HEK293 (cell line): Measurements from ENCODE around the gene ERFE.
A peak's percentile ranks its signal among the peaks of the same experiment; 100 is the strongest.

ENCODE experiments used
- GLI2 ChIP-seq: fragments of 450-650 bp; formaldehyde crosslinking; IDR thresholded peaks from 2 replicates; pipeline ENCODE4; 2017; ENCODE audit warnings: missing biosample characterization, missing genetic modification characterization, low read depth, borderline replicate concordance
- HOXC10 ChIP-seq: sonication (generic); formaldehyde crosslinking; IDR thresholded peaks from 2 replicates; pipeline ENCODE4 v1.8.1; 2023; ENCODE audit warnings: mild to moderate bottlenecking, missing genetic modification reagents
- IKZF3 ChIP-seq: fragments of 450-650 bp; IDR thresholded peaks from 2 replicates; pipeline ENCODE4 v1.5.0; 2018; ENCODE audit warnings: missing biosample characterization, mild to moderate bottlenecking, missing genetic modification characterization, moderate library complexity
- KLF16 ChIP-seq: fragments of 450-650 bp; formaldehyde crosslinking; IDR thresholded peaks from 2 replicates; pipeline ENCODE4 v1.5.1; 2017; ENCODE audit warnings: missing biosample characterization, missing genetic modification characterization
- SCRT1 ChIP-seq: fragments of 450-650 bp; formaldehyde crosslinking; IDR thresholded peaks from 2 replicates; pipeline ENCODE4 v1.5.1; 2016; ENCODE audit warnings: missing biosample characterization, missing genetic modification characterization, borderline replicate concordance
- YY2 ChIP-seq: fragments of 450-650 bp; formaldehyde crosslinking; IDR thresholded peaks from 2 replicates; pipeline ENCODE4 v1.5.1; 2016; ENCODE audit warnings: missing biosample characterization, missing genetic modification characterization
- ZBTB20 ChIP-seq: fragments of 450-650 bp; formaldehyde crosslinking; IDR thresholded peaks from 2 replicates; pipeline ENCODE4 v1.5.1; 2016; ENCODE audit warnings: missing biosample characterization, missing genetic modification characterization
- ZNF184 ChIP-seq: fragments of 450-650 bp; IDR thresholded peaks from 2 replicates; pipeline ENCODE4 v1.5.1; 2018; ENCODE audit warnings: missing biosample characterization, mild to moderate bottlenecking, missing genetic modification characterization
- ZNF19 ChIP-seq: fragments of 450-650 bp; formaldehyde crosslinking; IDR thresholded peaks from 2 replicates; pipeline ENCODE4; 2016; ENCODE audit warnings: missing biosample characterization, missing genetic modification characterization, low read depth
- ZNF274 ChIP-seq, 2 experiments: fragments of 200-500 bp in 1 of 2; fragments of 450-650 bp in 1 of 2; sonication (Bioruptor generic) in 1 of 2; formaldehyde crosslinking in 1 of 2; IDR thresholded peaks; 2 replicates each; pipeline versions ENCODE4 v1.5.1 to v1.6.1; 2014 to 2016; ENCODE audit warnings: borderline replicate concordance in 1 of 2, inconsistent platforms in 1 of 2, low read length in 1 of 2, missing biosample characterization in 1 of 2, missing genetic modification characterization in 1 of 2
- ZNF394 ChIP-seq: fragments of 450-650 bp; formaldehyde crosslinking; IDR thresholded peaks from 2 replicates; pipeline ENCODE4 v1.5.1; 2016; ENCODE audit warnings: missing biosample characterization, missing genetic modification characterization, mild to moderate bottlenecking, moderate library complexity, borderline replicate concordance
- ZNF423 ChIP-seq: fragments of 450-650 bp; formaldehyde crosslinking; IDR thresholded peaks from 2 replicates; pipeline ENCODE4 v1.5.1; 2016; ENCODE audit warnings: missing biosample characterization, missing genetic modification characterization
- ZNF510 ChIP-seq: fragments of 450-650 bp; formaldehyde crosslinking; IDR thresholded peaks from 2 replicates; pipeline ENCODE4 v1.5.1; 2018; ENCODE audit warnings: mild to moderate bottlenecking, missing genetic modification characterization, missing biosample characterization; ENCODE audit not compliant: insufficient replicate concordance
- ZNF530 ChIP-seq: fragments of 450-650 bp; formaldehyde crosslinking; IDR thresholded peaks from 2 replicates; pipeline ENCODE4 v1.5.1; 2016; ENCODE audit warnings: low read depth, missing biosample characterization, missing genetic modification characterization
- ZNF549 ChIP-seq: fragments of 450-650 bp; IDR thresholded peaks from 2 replicates; pipeline ENCODE4 v1.5.1; 2018; ENCODE audit warnings: missing biosample characterization, missing genetic modification characterization, mild to moderate bottlenecking, inconsistent platforms, moderate library complexity
- ZNF600 ChIP-seq: fragments of 450-650 bp; formaldehyde crosslinking; IDR thresholded peaks from 2 replicates; pipeline ENCODE4 v1.5.1; 2016; ENCODE audit warnings: missing biosample characterization, missing genetic modification characterization
- ZNF610 ChIP-seq: fragments of 450-650 bp; formaldehyde crosslinking; IDR thresholded peaks from 2 replicates; pipeline ENCODE4 v1.5.1; 2016; ENCODE audit warnings: missing biosample characterization, missing genetic modification characterization, borderline replicate concordance
- ZNF629 ChIP-seq: fragments of 450-650 bp; formaldehyde crosslinking; IDR thresholded peaks from 2 replicates; pipeline ENCODE4 v1.5.1; 2017; ENCODE audit warnings: missing biosample characterization, missing genetic modification characterization
- TF ChIP-seq, protein P1 (sequence below): fragments of 450-650 bp; formaldehyde crosslinking; IDR thresholded peaks from 2 replicates; pipeline ENCODE4 v1.5.1; 2016; ENCODE audit warnings: missing biosample characterization, missing genetic modification characterization
- TF ChIP-seq, protein P2 (sequence below): fragments of 450-650 bp; formaldehyde crosslinking; IDR thresholded peaks from 2 replicates; pipeline ENCODE4 v1.5.1; 2016; ENCODE audit warnings: missing biosample characterization, missing genetic modification characterization, borderline replicate concordance
- TF ChIP-seq, protein P3 (sequence below): fragments of 450-650 bp; formaldehyde crosslinking; IDR thresholded peaks from 2 replicates; pipeline ENCODE4 v1.5.1; 2016; ENCODE audit warnings: missing biosample characterization, missing genetic modification characterization
- TF ChIP-seq, protein P4 (sequence below): fragments of 450-650 bp; formaldehyde crosslinking; IDR thresholded peaks from 2 replicates; pipeline ENCODE4 v1.5.1; 2017; ENCODE audit warnings: missing biosample characterization, missing genetic modification characterization
- TF ChIP-seq, protein P5 (sequence below): fragments of 450-650 bp; formaldehyde crosslinking; IDR thresholded peaks from 2 replicates; pipeline ENCODE4 v1.5.1; 2016; ENCODE audit warnings: missing biosample characterization, missing genetic modification characterization
- TF ChIP-seq, protein P6 (sequence below): fragments of 450-650 bp; formaldehyde crosslinking; IDR thresholded peaks from 2 replicates; pipeline ENCODE4 v1.5.1; 2016; ENCODE audit warnings: missing biosample characterization, missing genetic modification characterization
- TF ChIP-seq, protein P7 (sequence below): fragments of 450-650 bp; formaldehyde crosslinking; IDR thresholded peaks from 2 replicates; pipeline ENCODE4 v1.5.1; 2016; ENCODE audit warnings: missing biosample characterization, missing genetic modification characterization

Gene ERFE

DNA sequence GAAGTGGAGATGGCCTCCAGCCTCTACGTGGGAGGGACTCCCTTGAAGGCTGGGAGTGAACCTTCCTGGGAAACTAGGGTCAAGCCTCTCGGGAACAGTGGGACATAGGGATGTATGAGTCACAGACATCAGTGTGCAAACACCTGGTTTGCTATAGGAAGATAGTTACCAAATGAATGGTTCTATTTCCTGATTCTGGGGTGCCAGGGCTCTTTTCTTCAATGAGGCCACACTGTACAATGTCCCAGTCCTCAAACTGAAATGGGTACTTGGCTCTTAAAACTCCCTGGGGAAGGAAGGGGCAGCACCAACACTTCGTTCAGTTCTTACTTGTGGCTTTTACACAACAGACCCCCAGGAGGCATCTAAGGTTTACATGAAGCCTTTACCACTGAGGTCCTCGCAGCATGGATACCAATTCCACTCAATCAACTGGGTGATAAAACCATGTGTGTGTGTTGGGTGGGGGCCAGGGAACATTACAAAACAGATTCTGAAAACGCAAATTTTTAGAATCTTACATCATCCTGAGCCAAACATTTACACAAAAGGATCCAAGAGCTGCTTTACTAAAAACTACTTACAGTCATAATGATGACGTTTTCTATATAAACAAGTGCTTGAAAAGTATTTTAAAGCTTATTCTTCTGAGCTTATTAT, 10.4 kb downstream of the ERFE start (continued):
- TF ChIP-seq ZNF629 = peak; percentile 94
- no peak for TF ChIP-seq GLI2 (tag by site-specific recombination)
- TF ChIP-seq ZNF274 (IDR thresholded peaks at IDR 0.05; ENCODE audit: low read length) = no peak
- TF ChIP-seq ZNF274 (tag by site-specific recombination; IDR thresholded peaks at IDR 0.05; ENCODE audit: borderline replicate concordance) = no peak
- TF ChIP-seq IKZF3 (tag by site-specific recombination) = peak; percentile 73
- TF ChIP-seq, protein P1, sequence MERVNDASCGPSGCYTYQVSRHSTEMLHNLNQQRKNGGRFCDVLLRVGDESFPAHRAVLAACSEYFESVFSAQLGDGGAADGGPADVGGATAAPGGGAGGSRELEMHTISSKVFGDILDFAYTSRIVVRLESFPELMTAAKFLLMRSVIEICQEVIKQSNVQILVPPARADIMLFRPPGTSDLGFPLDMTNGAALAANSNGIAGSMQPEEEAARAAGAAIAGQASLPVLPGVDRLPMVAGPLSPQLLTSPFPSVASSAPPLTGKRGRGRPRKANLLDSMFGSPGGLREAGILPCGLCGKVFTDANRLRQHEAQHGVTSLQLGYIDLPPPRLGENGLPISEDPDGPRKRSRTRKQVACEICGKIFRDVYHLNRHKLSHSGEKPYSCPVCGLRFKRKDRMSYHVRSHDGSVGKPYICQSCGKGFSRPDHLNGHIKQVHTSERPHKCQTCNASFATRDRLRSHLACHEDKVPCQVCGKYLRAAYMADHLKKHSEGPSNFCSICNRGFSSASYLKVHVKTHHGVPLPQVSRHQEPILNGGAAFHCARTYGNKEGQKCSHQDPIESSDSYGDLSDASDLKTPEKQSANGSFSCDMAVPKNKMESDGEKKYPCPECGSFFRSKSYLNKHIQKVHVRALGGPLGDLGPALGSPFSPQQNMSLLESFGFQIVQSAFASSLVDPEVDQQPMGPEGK (tag by site-specific recombination) = peak; percentile 63; the same call in 1 of the 2 replicates
- TF ChIP-seq, protein P2, sequence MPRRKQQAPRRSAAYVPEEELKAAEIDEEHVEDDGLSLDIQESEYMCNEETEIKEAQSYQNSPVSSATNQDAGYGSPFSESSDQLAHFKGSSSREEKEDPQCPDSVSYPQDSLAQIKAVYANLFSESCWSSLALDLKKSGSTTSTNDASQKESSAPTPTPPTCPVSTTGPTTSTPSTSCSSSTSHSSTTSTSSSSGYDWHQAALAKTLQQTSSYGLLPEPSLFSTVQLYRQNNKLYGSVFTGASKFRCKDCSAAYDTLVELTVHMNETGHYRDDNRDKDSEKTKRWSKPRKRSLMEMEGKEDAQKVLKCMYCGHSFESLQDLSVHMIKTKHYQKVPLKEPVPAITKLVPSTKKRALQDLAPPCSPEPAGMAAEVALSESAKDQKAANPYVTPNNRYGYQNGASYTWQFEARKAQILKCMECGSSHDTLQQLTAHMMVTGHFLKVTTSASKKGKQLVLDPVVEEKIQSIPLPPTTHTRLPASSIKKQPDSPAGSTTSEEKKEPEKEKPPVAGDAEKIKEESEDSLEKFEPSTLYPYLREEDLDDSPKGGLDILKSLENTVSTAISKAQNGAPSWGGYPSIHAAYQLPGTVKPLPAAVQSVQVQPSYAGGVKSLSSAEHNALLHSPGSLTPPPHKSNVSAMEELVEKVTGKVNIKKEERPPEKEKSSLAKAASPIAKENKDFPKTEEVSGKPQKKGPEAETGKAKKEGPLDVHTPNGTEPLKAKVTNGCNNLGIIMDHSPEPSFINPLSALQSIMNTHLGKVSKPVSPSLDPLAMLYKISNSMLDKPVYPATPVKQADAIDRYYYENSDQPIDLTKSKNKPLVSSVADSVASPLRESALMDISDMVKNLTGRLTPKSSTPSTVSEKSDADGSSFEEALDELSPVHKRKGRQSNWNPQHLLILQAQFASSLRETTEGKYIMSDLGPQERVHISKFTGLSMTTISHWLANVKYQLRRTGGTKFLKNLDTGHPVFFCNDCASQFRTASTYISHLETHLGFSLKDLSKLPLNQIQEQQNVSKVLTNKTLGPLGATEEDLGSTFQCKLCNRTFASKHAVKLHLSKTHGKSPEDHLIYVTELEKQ (tag by site-specific recombination) = no peak; the same call in 1 of the 2 replicates
- TF ChIP-seq, protein P3, sequence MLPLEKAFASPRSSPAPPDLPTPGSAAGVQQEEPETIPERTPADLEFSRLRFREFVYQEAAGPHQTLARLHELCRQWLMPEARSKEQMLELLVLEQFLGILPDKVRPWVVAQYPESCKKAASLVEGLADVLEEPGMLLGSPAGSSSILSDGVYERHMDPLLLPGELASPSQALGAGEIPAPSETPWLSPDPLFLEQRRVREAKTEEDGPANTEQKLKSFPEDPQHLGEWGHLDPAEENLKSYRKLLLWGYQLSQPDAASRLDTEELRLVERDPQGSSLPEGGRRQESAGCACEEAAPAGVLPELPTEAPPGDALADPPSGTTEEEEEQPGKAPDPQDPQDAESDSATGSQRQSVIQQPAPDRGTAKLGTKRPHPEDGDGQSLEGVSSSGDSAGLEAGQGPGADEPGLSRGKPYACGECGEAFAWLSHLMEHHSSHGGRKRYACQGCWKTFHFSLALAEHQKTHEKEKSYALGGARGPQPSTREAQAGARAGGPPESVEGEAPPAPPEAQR (tag by site-specific recombination) = no peak
- no peak for TF ChIP-seq ZNF530
- TF ChIP-seq ZNF394 (tag by site-specific recombination) = no peak
- no peak for TF ChIP-seq ZNF549 (tag by site-specific recombination)
- no peak for TF ChIP-seq KLF16
- TF ChIP-seq, protein P4, sequence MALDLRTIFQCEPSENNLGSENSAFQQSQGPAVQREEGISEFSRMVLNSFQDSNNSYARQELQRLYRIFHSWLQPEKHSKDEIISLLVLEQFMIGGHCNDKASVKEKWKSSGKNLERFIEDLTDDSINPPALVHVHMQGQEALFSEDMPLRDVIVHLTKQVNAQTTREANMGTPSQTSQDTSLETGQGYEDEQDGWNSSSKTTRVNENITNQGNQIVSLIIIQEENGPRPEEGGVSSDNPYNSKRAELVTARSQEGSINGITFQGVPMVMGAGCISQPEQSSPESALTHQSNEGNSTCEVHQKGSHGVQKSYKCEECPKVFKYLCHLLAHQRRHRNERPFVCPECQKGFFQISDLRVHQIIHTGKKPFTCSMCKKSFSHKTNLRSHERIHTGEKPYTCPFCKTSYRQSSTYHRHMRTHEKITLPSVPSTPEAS = no peak
- TF ChIP-seq, protein P5, sequence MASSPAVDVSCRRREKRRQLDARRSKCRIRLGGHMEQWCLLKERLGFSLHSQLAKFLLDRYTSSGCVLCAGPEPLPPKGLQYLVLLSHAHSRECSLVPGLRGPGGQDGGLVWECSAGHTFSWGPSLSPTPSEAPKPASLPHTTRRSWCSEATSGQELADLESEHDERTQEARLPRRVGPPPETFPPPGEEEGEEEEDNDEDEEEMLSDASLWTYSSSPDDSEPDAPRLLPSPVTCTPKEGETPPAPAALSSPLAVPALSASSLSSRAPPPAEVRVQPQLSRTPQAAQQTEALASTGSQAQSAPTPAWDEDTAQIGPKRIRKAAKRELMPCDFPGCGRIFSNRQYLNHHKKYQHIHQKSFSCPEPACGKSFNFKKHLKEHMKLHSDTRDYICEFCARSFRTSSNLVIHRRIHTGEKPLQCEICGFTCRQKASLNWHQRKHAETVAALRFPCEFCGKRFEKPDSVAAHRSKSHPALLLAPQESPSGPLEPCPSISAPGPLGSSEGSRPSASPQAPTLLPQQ (tag by site-specific recombination) = no peak
- TF ChIP-seq HOXC10 = no peak
- TF ChIP-seq ZNF184 (tag by site-specific recombination) = no peak
- TF ChIP-seq ZBTB20 (tag by site-specific recombination) = peak; percentile 88
- TF ChIP-seq ZNF423 (tag by site-specific recombination) = peak; percentile 31; the same call in 1 of the 2 replicates
- TF ChIP-seq YY2 = no peak
- no peak for TF ChIP-seq ZNF600 (tag by site-specific recombination)
- TF ChIP-seq SCRT1 (tag by site-specific recombination) = no peak
- no peak for TF ChIP-seq ZNF510 (tag by site-specific recombination)
- TF ChIP-seq, protein P6, sequence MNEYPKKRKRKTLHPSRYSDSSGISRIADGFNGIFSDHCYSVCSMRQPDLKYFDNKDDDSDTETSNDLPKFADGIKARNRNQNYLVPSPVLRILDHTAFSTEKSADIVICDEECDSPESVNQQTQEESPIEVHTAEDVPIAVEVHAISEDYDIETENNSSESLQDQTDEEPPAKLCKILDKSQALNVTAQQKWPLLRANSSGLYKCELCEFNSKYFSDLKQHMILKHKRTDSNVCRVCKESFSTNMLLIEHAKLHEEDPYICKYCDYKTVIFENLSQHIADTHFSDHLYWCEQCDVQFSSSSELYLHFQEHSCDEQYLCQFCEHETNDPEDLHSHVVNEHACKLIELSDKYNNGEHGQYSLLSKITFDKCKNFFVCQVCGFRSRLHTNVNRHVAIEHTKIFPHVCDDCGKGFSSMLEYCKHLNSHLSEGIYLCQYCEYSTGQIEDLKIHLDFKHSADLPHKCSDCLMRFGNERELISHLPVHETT (tag by site-specific recombination) = no peak
- no peak for TF ChIP-seq ZNF19 (tag by site-specific recombination)
- TF ChIP-seq, protein P7, sequence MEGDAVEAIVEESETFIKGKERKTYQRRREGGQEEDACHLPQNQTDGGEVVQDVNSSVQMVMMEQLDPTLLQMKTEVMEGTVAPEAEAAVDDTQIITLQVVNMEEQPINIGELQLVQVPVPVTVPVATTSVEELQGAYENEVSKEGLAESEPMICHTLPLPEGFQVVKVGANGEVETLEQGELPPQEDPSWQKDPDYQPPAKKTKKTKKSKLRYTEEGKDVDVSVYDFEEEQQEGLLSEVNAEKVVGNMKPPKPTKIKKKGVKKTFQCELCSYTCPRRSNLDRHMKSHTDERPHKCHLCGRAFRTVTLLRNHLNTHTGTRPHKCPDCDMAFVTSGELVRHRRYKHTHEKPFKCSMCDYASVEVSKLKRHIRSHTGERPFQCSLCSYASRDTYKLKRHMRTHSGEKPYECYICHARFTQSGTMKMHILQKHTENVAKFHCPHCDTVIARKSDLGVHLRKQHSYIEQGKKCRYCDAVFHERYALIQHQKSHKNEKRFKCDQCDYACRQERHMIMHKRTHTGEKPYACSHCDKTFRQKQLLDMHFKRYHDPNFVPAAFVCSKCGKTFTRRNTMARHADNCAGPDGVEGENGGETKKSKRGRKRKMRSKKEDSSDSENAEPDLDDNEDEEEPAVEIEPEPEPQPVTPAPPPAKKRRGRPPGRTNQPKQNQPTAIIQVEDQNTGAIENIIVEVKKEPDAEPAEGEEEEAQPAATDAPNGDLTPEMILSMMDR (tag by site-specific recombination) = no peak
- peak; percentile 51; the same call in 1 of the 2 replicates for TF ChIP-seq ZNF610
